OCI-LY7 (cell line): Measurements from ENCODE around the gene FCMR. TPM values are rescaled to one million over a fixed set of nuclear protein-coding genes. Genes with fewer than 3 reads are reported as not detected.
A peak's percentile ranks its signal among the peaks of the same experiment; 100 is the strongest.

Experiments used
- BruUV-seq: library from RNA; stranded (reverse); fragments of 400-500 nt; replicated peaks from 2 replicates; lab custom pipeline; 2021; lab: Mats Ljungman, UMichigan
- CTCF ChIA-PET: fragments of 300-600 bp; sonication (Branson Sonifier 250); formaldehyde crosslinking; loops from one replicate; lab custom pipeline; 2022; ENCODE audit warnings: antibody characterized with exemption; ENCODE audit not compliant: unreplicated experiment; lab: Charles Lee
- POLR2A ChIA-PET: fragments of 300-600 bp; sonication (Branson Sonifier 250); formaldehyde crosslinking; loops from one replicate; lab custom pipeline; 2022; ENCODE audit warnings: antibody characterized with exemption; lab: Charles Lee
- DNase-seq: peaks from one replicate; pipeline ENCODE4 v3.0.0-alpha.2; 2015; ENCODE audit warnings: low spot score
- H2AFZ ChIP-seq: fragments of 200-600 bp; sonication (generic), shearing (Covaris generic); 2 replicates; pipeline ENCODE4 v1.6.1; 2014; ENCODE audit warnings: mild to moderate bottlenecking, antibody characterized with exemption, low read length, moderate library complexity
- H3K27ac ChIP-seq: fragments of 200-600 bp; sonication (generic); 2 replicates; pipeline ENCODE4 v1.5.1; 2014; ENCODE audit warnings: mixed run types, low read depth, mild to moderate bottlenecking, moderate library complexity, low read length, inconsistent platforms; ENCODE audit not compliant: poor library complexity, severe bottlenecking
- H3K36me3 ChIP-seq: fragments of 200-600 bp; sonication (generic); 2 replicates; pipeline ENCODE4 v1.6.1; 2014; ENCODE audit warnings: mild to moderate bottlenecking, antibody characterized with exemption, low read length, moderate library complexity, mixed read lengths; ENCODE audit not compliant: insufficient read depth
- H3K4me1 ChIP-seq: fragments of 200-600 bp; sonication (generic); 2 replicates; pipeline ENCODE4 v1.5.1; 2014; ENCODE audit warnings: mild to moderate bottlenecking, low read length; ENCODE audit not compliant: insufficient read depth, poor library complexity, severe bottlenecking
- H3K4me2 ChIP-seq: fragments of 200-600 bp; sonication (generic); 2 replicates; pipeline ENCODE4 v1.6.1; 2014; ENCODE audit warnings: mild to moderate bottlenecking, low read length
- H3K4me3 ChIP-seq: fragments of 200-600 bp; sonication (generic); 2 replicates; pipeline ENCODE4 v1.5.1; 2014; ENCODE audit warnings: mild to moderate bottlenecking, low read depth, low read length; ENCODE audit not compliant: poor library complexity, severe bottlenecking
- H3K79me2 ChIP-seq: fragments of 200-600 bp; sonication (generic); 2 replicates; pipeline ENCODE4 v1.6.1; 2016; ENCODE audit warnings: low read depth, mild to moderate bottlenecking, low read length, moderate library complexity, mixed read lengths; ENCODE audit not compliant: insufficient read depth
- H3K9me2 ChIP-seq: fragments of 200-600 bp; sonication (generic); 2 replicates; pipeline ENCODE4 v1.6.1; 2016; ENCODE audit warnings: mild to moderate bottlenecking, low read length, mixed read lengths; ENCODE audit not compliant: insufficient read depth
- H3K9me3 ChIP-seq: fragments of 200-600 bp; sonication (generic); 2 replicates; pipeline ENCODE4 v1.6.1; 2014; ENCODE audit warnings: mild to moderate bottlenecking, mixed run types, low read length, mixed read lengths
- H4K20me1 ChIP-seq: fragments of 200-600 bp; sonication (generic); 2 replicates; pipeline ENCODE4 v1.6.1; 2014; ENCODE audit warnings: mild to moderate bottlenecking, antibody characterized with exemption, low read length, moderate library complexity, mixed read lengths; ENCODE audit not compliant: insufficient read depth
- CTCF ChIP-seq: fragments of 200-600 bp; sonication (generic); conservative IDR thresholded peaks from 2 replicates; pipeline ENCODE4 v1.5.1; 2014; ENCODE audit warnings: mild to moderate bottlenecking, antibody characterized with exemption, low read length, moderate library complexity, mixed read lengths
- EZH2phosphoT487 ChIP-seq: fragments of 200-600 bp; sonication (generic); IDR thresholded peaks from 2 replicates; pipeline ENCODE4 v1.6.1; 2018; ENCODE audit warnings: low read depth, borderline replicate concordance, mild to moderate bottlenecking, mixed run types, antibody characterized with exemption, low read length, moderate library complexity, mixed read lengths
- intact Hi-C: fragments of 100-400 bp; cut with micrococcal nuclease; formaldehyde crosslinking; loops from one replicate; pipeline ENCODE4 v1.10.0; 2022; ENCODE audit not compliant: unreplicated experiment
- total RNA-seq, 2 experiments: library from RNA; depleted of rRNA in 1 of 2; stranded (reverse); fragments of >200 nt in 1 of 2; shearing (Covaris generic) in 1 of 2; gene quantifications; 2 replicates each; pipeline ENCODE4 v1.2.3, GENCODE V29; 2014 to 2022

The FCMR gene
- total RNA-seq, 2 experiments from 2014 or later = 5.2 to 9.2 TPM

GRCh38 chr1:206939131-206939530 is 17.4 kb upstream of the FCMR start:
- Histone ChIP-seq H3K9me2 (no peaks in the 10 kb centered on the region), H4K20me1 (no peaks in the 10 kb centered on the region), H2AFZ (no peak overlapping the region), H3K36me3 (no peaks in the 10 kb centered on the region), H3K9me3 (no peaks in the 10 kb centered on the region), H3K4me1 (no peaks in the 10 kb centered on the region), H3K27ac (no peak overlapping the region), H3K4me3 (no peak overlapping the region), H3K79me2 (no peaks in the 10 kb centered on the region), H3K4me2 (no peak overlapping the region)
- no peak for DNase-seq
- intact Hi-C loops = no loop called here
- TF ChIP-seq EZH2phosphoT487 (no peak), CTCF (no peak)
- ChIA-PET POLR2A (no interaction called here), CTCF (no interaction called here)
- BruUV-seq = no TSS peak

GRCh38 chr1:206937425-206937824 is 15.7 kb upstream of the FCMR start:
- Histone ChIP-seq H2AFZ (no peak overlapping the region), H3K4me2 (no peak overlapping the region), H3K79me2 (no peaks in the 10 kb centered on the region), H3K9me2 (no peaks in the 10 kb centered on the region), H3K9me3 (no peaks in the 10 kb centered on the region), H3K4me3 (no peak overlapping the region), H4K20me1 (no peaks in the 10 kb centered on the region), H3K4me1 (no peaks in the 10 kb centered on the region), H3K27ac (no peak overlapping the region), H3K36me3 (no peaks in the 10 kb centered on the region)
- no TSS peak for BruUV-seq
- POLR2A ChIA-PET = no interaction called here
- TF ChIP-seq CTCF (no peak), EZH2phosphoT487 (no peak)
- no peak for DNase-seq
- intact Hi-C loops = no loop called here
- CTCF ChIA-PET = no interaction called here

- H3K79me2 ChIP-seq = no peaks in the 10 kb centered on the region
- H3K4me1 ChIP-seq = peaks cover 5% of the 10 kb centered on the region
- no peak overlapping the region for H3K27ac ChIP-seq
- H3K36me3 ChIP-seq = no peaks in the 10 kb centered on the region
- H3K4me2 ChIP-seq = no peak overlapping the region
- H2AFZ ChIP-seq = no peak overlapping the region
- ChIA-PET CTCF (no interaction called here), POLR2A (interaction anchor here (0.7 to 0.9 kb wide), 2 partner anchors 13 to 19 kb away, joined by 3 to 4 read pairs; no protein-coding TSS in a partner anchor)
- intact Hi-C loops = no loop called here
- H3K9me2 ChIP-seq = no peaks in the 10 kb centered on the region
- no peaks in the 10 kb centered on the region for H4K20me1 ChIP-seq
- TF ChIP-seq EZH2phosphoT487 (no peak), CTCF (peak; percentile 53; the same call in 1 of the 2 replicates)
- H3K4me3 ChIP-seq = no peak overlapping the region
- BruUV-seq = no TSS peak
- no peak for DNase-seq
- no peaks in the 10 kb centered on the region for H3K9me3 ChIP-seq
These were observed 13.8 kb upstream of the FCMR start for GRCh38 chr1:206935491-206936067.
